Posterior vena cava (tissue), 2 donors: ENCODE results near the gene KCNK13. TPM values are rescaled to one million over a fixed set of nuclear protein-coding genes. Genes with fewer than 3 reads are reported as not detected.

ENCODE experiments used
- DNase-seq: peaks from one replicate; pipeline ENCODE4 v3.0.0-alpha.2; 2020; ENCODE audit warnings: low spot score
- intact Hi-C, 2 donors: fragments of 100-400 bp; cut with DNase I; formaldehyde crosslinking; loops; one replicate each; pipeline versions ENCODE4 v1.14.1 to v1.14.2; 2022 to 2023
- total RNA-seq, 2 donors: library from RNA; stranded (reverse); fragmentation: NEBNext Ultra II Directional; extraction: Animal tissue kit (Norgen Biotek cat#: 25700); gene quantifications; one replicate each; pipeline ENCODE4 v1.2.1, GENCODE V29; 2021
- donor health status: DM: yes; HTN: yes; CAD: no.
- donor health status: DM: yes; HTN: yes; CAD: no.

The KCNK13 gene
- total RNA-seq, 2 donors from 2014 or later: 0.56 to 1.1 TPM

GRCh38 chr14:90114554-90114953, 52.8 kb downstream of the KCNK13 start:
- DNase-seq: no peak
- intact Hi-C loops: no loop called here

GRCh38 chr14:90115780-90116179, 54.0 kb downstream of the KCNK13 start:
- DNase-seq: no peak
- intact Hi-C loops: no loop called here

- intact Hi-C loops: no loop called here
- DNase-seq: no peak
These were observed 54.6 kb downstream of the KCNK13 start for GRCh38 chr14:90116444-90116843.

GRCh38 chr14:90118027-90118426, 56.2 kb downstream of the KCNK13 start:
- intact Hi-C loops: no loop called here

GRCh38 chr14:90126260-90126659, 64.5 kb downstream of the KCNK13 start:
- intact Hi-C loops: no loop called here
- no peak for DNase-seq

More at GRCh38 chr14:90118027-90118426, 56.2 kb downstream of the KCNK13 start:
- DNase-seq: no peak

GRCh38 chr14:90132821-90133570, 71.2 kb downstream of the KCNK13 start:
- intact Hi-C loops: no loop called here
- DNase-seq: no peak

GRCh38 chr14:90136904-90137303, 75.1 kb downstream of the KCNK13 start:
- no peak for DNase-seq
- intact Hi-C loops: no loop called here

- intact Hi-C loops: no loop called here
- DNase-seq: no peak
These were observed 76.0 kb downstream of the KCNK13 start for GRCh38 chr14:90137807-90138206.

GRCh38 chr14:90139199-90139598, 77.4 kb downstream of the KCNK13 start:
- no peak for DNase-seq
- intact Hi-C loops: no loop called here

GRCh38 chr14:90140298-90140955, 78.6 kb downstream of the KCNK13 start:
- DNase-seq: no peak
- intact Hi-C loops: no loop called here

GRCh38 chr14:90140956-90141316, 79.1 kb downstream of the KCNK13 start:
- DNase-seq: no peak
- intact Hi-C loops: no loop called here

- intact Hi-C loops: no loop called here
- no peak for DNase-seq
These were observed 91.6 kb downstream of the KCNK13 start for GRCh38 chr14:90153429-90153828.

GRCh38 chr14:90154110-90154509, 92.3 kb downstream of the KCNK13 start:
- intact Hi-C loops: no loop called here
- no peak for DNase-seq

GRCh38 chr14:90159146-90159545, 97.4 kb downstream of the KCNK13 start:
- intact Hi-C loops: no loop called here
- no peak for DNase-seq

GRCh38 chr14:90159688-90160087, 97.9 kb downstream of the KCNK13 start:
- intact Hi-C loops: no loop called here
- no peak for DNase-seq

GRCh38 chr14:90161129-90161528, 99.3 kb downstream of the KCNK13 start:
- no peak for DNase-seq
- intact Hi-C loops: no loop called here

- DNase-seq: no peak
These were observed 106.8 kb downstream of the KCNK13 start for GRCh38 chr14:90168425-90169105.

GRCh38 chr14:90175631-90176030, 113.8 kb downstream of the KCNK13 start:
- intact Hi-C loops: no loop called here
- DNase-seq: no peak

More at GRCh38 chr14:90168425-90169105, 106.8 kb downstream of the KCNK13 start:
- intact Hi-C loops: no loop called here

- DNase-seq: no peak
- intact Hi-C loops: no loop called here
These were observed 115.9 kb downstream of the KCNK13 start for GRCh38 chr14:90177539-90178189.

GRCh38 chr14:90179357-90179756, 117.6 kb downstream of the KCNK13 start:
- intact Hi-C loops: no loop called here
- DNase-seq: no peak
